NCI-H187 (cell line): ENCODE results near the gene MYMK.

Experiments used
- DNase-seq, 2 experiments: peaks; one replicate each; lab custom pipeline; 2025; lab: John Stamatoyannopoulos, UW

The MYMK gene

DNA sequence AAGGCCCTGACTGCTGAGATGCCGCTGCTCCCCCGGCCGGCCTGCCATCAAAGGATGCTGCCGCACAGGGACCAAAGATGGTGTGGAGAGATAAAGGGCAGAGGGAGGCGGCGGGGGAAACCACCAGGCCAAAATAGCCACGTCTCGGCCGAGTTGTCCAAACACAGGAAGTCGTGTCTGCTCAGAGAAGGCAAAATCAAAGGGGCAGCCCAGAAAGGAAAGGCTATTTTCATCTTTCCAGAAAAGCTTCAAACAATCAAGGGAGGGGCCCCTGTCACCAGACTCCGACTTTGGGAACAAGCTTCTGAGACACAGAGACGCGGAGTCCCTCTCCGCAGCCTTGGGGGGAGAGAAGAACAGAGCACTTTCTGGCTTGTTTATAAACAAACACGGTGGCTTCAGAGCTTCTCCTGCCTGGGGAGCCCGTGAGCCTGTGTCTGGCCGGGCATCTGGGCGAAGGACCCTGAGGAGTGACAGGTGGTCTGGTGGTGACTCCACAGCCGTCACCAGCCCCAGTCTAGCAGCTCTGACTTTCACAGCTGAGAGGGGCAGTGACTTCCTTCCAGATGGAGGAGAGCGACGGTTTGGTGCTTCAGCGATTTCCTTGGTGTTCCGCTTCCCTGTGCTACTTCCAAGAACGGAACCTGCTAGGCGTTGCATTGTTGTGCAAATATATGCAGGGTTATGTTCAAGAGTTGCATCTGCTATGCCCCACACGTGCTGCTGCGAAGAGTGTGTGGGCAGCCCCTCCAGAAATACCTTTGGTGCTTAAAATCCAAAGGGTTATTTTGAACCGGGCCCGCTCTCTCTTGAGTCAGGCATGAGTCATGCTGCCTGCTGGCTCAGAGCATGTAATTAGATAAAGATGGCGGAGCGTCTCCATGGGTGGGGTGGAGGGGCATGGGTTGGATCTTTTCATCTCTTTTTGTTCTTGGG lies 33.7 kb upstream of the MYMK start:
- DNase-seq: no peak

DNA sequence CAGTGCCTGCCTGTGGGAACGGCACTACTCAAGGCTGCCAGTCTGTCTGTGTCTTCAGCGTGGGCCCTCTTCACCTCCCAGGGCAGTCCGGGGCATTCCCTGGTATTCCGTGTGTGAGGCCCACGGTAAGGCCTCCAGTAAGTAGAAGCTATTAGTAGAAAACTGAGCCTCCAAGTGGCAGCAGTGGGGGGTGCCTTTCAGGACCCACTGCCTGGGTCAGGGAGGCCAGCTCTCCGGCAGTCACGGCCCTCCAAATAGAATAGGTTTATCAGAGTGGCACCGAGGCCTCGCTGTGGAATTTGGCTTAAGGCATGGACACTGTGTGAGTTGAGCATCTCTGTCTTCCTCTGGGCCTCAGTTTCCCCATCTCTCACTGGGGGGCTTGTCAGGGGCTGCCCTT lies 32.8 kb upstream of the MYMK start:
- no peak for DNase-seq

DNA sequence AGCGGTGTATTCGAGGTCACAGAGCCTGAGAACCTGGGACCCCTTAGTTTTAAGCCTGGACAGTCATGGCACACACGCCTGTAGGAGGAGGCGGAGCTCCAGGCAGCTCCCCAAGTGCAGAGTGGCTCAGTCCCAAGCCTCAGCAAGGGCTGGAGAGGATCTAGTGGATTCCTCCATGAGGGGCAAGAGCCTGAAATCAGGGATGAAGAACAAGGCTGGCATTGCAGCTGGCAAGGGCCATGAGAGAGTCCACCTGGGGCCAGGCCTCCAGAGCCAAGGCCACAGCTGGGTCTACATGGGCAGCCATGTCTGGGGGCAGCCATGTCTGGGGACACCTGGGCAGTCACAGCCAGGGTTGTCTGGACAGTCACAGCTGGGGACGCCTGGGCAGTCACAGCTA lies 31.6 kb upstream of the MYMK start:
- DNase-seq: no peak

DNA sequence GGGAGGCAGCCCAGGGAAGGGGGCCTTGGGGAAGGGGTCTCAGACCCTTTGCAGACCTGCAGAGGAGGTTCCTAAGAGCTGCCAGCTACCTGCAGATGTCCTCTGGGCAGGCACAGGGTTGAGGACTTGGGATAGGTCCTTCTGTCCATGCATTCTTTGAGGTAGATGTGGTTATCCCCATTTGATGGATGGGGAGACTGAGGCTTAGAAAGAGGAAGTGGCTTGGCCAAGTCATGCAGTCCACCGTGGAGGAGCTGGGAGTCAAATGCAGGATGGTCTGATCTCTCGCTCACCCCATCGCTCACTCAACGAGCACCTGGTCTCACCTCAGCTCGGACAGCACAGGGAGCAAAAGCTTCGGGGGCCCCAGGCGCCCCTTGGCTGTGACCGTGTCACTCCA lies 30.0 kb upstream of the MYMK start:
- DNase-seq: no peak

DNA sequence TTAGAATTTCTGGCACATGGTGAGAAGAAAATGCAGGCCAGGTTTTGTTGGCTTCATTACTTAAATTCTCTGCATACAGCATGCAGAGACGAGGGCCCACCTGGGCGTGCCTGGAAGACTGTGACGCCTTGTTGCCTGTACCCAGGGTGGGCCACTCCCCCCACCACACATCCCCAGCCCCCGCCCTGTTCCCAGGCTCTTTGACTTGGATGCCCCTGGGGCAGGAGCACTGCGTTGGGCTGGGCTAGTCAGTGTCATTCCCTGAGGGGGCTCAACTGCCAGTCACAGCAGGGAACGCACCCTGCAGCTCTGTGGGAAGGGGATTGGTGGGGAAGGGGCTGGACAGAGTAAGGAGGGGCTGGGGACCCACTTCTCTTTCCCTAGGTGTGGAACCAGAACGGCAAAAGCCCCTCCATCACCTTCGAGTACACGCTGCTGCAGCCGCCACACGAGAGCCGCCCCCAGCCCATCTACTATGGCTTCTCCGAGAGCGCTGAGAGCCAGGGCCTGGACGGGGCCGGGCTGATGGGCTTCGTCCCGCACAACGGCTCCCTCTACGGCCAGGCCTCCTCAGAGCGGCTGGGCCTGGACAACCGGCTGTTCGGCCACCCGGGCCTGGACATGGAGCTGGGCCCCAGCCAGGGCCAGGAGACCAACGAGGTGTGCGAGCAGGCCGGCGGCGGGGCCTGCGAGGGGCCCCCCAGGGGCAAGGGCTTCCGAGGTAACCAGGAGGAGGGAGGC lies 29.4 kb upstream of the MYMK start:
- no peak for DNase-seq

DNA sequence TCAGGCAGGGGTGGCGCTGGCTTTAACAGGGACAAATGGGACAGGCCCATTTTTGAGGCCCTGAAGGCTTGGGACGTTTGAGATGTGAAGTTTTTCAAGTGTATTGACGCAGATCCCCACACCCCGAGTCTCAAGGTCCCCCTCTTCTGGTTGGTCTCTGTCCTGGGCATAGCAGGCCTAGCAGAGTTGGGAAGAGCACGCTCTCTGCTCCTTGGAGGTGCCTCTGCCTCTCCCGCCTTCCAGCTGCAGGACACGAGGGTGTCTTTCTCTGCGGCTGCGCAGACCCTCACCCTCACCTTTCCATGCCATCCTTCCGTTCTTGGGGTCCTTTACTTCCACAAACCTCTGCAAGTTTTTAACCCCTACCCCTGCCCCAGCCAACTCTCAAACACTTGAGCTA lies 28.4 kb upstream of the MYMK start:
- DNase-seq: no peak

DNA sequence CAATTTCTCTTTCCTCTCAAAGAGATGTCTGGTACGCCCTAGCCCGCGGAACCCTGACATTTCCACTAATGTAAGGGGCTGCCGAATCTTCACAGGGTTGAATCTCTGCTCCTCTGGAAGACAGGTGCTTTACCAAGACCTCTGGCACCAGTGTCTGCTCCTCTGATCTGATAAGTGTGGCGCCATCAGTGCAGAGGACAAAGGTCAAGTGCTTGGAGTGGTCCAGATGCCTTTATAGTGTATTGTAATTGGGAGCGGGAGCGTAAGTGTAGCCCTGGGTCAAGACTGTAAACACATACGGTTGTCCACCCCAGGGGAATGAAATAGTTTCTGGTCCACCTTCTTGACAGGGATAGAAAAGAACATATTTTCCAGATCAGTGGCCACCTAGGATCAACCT lies 27.5 kb upstream of the MYMK start:
- DNase-seq: no peak

DNA sequence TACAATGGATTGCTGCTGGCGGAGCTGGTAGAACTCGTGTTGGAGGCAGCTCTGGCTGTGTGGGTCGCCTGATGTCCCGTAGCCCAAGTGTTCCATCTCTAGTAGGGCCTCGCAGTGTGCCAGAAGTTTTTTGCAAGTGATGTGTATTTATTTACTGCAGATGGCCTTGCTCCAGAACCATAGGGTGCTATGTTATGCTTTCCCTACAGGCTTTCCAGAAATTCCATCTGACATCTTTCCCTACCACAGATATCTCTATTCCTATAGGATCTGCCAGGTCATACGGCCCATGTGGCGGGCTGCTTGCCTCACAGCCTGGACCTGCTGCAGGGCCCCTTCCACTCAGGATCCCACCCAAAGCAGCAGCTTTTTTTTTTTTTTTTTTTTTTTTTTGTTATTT lies 26.7 kb upstream of the MYMK start:
- no peak for DNase-seq

DNA sequence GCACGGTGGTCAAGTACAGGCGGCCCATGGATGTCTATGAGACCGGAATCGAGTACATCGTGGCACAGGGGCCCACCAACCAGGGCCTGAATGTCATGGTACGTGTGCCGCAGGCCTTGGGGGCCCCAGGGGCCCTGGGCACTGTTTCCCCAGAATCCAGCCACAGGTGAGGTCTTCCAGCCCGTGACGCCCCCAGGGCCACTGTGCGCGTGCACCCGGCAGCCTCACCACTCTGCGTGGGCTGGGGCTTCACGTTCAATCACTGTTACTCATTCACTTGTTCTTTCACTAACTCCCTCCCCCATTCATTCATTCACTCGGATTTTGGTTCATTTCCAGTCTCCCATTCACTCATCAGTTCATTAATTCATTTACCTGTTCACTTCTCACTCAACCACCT lies 22.4 kb upstream of the MYMK start:
- no peak for DNase-seq

DNA sequence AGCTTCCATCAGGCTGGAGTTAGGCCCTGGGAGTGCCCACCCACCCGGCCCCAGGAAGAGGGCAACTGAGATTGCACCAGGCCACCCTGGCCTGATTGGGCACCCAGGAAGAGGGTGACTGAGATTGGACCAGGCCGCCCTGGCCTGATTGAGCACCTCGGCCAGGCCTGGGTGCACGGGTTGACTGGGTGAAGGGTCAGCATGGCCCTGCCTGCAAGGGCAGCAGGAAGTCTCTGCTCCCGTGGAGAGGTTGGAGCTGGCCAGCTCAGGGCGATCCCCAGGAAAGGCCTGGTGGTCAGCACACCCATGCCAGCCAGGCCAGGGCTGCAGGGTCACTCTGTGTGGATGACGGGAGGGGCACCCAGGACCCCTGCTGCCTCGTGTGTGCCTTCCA lies 21.5 kb upstream of the MYMK start:
- DNase-seq: no peak

DNA sequence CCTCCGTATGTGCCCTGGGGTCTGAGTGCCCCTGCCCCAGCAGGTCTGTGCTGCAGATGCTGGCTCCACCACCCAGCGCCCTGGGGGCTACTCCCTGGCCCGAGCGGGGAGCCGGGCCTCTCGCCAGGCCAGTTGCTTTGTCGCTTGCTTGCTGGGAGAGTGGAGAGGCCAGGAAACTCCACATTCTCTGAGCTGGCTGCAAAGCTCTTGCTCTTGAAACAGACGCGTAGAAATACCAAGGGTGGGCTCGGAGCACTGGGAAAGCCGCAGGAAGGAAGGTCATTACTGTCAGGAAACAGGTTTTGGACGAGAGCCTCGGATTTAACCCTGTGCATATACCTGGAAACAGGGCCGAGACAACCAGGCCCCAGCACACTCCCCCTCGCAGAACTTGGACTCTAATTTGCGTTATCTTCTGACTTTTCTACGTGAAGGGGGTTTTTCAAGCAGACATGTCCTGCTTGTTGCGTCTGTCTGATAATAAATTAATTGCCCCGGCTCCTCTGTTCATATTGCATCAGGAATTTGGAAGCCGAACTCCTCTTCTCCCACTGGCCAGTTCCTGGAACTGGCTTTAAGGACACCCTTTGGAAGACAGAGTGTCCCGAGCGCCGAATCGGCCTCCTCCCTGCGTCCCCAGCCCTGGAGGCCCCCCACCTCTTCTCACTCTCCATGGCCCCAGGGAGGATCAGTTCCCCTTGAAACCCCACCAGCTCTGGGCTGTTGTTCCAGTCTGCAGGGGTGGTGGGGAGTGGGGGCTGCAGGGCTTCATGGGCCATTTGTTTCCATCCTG lies 20.9 kb upstream of the MYMK start:
- no peak for DNase-seq

DNA sequence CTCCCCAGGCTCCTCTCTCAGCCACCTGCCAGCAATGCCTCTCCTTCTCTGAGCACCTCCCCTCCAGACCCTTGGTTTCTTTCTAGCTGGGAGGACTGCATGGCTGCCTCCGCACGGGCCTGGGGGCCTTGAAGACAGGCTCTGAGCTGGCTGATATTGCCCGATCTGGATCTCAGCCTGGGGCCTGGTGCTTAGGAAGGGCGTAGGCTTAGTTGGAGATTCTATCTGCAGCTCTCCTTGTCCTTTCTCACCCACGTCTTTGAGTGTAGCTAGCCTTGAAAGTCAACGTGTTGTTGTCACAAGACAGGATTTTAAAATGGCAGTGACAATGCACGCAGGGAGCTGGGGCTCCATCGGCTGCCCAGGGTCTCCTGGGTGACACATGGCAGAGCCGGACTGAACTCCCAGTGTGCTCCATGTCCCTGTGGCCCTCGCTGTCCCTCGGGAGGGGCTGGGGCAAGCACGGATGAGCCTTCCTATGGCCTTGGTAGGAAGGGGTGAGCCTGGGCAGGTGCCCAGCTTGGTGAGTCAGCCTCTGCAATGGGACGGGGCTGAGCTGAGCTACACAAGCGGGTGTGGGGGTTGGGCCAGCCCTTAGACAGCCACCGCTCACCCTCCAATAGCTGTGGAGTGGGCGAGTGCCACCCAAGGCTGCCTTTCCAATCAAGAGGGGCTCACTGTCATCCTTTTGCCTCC lies 19.2 kb upstream of the MYMK start:
- DNase-seq: no peak

DNA sequence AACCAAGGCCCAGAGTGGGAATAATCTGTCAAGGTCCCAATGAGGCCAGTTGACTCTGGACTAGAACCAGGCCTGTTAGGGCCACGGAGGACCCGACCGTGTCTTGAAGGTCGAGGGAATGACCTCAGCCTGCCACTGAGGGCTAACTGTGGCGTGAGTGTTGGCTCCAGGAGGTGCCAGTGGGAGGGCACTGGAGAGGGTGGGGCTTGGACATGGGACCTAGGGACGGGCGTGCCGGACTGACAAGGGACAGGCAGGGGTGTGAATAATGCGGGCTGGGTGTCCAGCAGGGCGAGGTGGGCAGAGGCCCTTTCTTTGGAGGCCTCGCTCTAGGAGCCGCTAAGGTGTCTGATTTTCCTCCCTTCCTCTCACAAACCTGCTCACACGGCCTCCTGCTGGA lies 17.2 kb upstream of the MYMK start:
- no peak for DNase-seq

DNA sequence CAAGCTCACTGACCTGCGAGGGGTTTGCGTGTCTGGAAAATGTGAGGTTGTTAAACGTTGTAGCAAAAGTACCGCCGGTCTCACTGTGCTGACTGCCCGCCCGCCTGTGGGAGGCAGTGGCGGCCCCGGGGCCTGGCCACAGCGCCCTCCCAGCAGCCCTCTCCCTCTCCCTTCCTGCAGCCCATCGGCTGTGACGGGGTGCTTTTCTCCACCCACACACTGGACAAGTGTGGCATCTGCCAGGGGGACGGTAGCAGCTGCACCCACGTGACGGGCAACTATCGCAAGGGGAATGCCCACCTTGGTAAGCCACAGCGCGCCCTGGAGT lies 15.9 kb upstream of the MYMK start:
- no peak for DNase-seq

DNA sequence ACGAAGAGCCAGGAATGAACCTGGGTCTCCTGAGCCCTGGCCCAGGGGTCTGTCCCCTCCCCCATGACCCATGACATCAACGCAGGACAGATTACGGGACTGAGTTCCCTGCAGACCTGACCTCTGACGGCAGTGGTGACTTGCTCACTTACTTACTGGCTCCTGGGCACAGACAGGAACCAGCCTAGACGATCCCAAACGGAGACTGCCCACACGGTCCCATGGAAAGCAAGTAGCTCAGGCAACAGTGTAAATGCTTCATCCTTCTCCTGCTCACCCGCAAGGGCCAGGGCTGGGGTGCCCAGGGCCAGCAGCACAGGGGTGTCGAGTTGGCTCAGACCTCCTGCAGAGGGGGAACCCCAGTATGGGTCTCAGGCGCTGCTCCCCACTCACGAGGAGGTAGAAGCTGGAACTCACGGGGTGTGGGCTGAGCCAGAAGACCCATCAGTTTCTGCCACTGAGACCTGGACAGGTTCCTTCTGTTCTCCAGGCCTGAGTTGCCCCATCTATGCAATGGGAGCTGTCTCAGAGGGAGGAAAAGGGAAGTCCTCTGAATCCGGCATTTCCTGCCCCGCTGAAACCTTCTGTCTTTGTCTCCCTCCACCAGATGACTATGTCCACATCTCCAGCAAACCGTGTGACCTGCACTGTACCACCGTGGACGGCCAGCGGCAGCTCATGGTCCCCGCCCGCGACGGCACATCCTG lies 15.4 kb upstream of the MYMK start:
- no peak for DNase-seq

DNA sequence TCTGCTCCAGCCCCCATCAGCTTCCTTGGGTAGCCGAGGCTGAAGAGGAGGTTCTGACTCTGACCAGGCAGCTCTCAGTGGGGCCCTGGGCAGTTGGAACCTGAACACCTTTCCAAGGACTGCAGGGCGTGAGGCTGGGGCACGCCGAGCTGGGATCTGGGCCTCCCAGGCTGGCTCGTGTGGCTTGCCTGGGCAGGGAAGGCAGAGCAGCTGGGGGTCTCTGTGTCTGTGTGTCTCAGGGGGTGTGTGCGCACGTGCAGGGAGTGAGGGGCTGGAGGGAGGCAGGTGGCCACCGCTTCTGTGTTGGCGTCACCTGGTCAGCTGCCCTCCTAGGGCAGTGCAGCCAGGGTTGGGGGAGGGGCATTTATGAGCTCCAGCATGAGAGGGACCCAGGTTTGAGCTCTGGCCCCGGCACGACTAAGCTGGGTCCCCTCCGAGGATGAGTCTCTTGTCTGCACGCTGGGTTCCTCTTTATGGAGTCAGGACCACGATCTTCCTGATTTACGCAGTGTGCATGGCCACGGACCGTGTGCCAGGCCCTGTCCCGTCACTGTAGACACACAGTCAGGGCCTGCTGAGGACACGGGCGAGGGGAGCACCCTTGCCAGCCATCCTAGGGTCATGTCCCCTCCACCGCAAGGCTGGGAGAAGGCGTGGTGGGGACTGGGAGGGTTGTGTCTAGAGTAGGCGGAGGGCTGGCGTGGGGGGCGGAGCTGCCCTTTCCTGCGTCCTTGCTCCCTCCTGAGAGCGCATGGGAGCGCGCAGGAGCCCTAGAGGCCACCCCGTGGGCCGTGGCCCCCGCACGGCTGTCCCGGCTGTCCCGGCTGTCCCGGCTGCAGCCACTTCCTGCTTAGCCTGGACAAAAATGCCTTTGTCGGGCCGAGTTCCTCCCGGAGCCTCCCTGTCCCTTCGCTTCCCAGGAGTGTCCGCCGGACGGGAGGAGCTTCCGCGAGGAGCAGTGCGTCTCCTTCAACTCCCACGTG lies 14.4 kb upstream of the MYMK start:
- no peak for DNase-seq

DNA sequence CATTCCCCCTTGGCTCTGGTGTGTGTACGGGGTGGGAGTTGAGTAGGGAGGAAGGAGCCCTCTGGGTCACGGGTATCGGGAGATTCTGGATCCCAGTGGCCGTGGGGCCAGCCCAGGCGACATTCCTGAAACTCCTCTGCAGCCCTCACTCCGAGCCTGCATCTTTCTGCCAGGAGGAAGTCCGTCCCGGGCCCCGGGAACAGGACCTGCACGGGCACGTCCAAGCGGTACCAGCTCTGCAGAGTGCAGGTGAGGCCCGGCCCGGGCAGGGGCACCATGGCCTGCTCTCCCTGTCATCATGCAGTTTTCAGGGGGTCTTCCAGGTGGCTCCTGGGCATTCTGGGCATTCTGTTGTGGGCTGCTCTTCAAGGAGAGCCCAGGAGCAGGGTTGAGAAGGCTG lies 13.4 kb upstream of the MYMK start:
- DNase-seq: no peak

DNA sequence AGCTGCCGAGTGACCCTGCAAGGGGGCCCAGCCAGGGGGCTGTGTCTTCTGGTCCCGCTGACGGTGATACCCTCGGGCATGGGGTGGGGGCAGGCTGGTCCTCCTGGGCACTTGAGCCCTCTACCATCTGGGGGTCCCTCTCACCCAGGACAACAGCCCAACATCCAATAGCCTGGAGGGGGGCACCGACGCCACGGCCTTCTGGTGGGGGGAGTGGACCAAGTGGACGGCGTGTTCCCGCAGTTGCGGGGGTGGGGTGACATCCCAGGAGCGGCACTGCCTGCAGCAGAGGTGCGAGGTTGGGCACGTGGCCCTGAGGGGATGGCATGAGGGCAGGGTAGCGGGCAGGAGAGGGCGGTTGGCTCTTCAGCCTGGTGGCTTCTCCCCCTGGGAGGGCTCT lies 12.5 kb upstream of the MYMK start:
- DNase-seq: no peak

DNA sequence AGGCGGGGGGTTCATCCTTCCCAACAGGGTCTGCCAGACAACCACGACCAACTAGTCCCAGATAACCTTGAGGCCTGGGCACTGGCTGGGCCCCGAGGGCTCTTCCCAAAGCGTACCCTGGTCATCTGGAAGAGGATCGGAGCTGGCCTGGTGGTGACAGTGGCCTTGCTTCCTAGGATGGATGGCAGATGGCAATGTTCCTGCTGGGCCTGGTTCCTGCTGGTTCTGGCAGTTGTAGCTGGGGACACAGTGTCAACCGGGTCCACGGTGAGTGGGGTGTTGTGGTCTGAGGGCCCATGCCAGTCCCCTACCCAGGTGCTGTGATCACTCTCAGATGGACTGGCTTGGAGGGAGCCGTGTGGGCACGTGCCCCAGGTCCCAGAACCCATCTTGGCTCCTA lies 11.8 kb upstream of the MYMK start:
- DNase-seq: no peak

DNA sequence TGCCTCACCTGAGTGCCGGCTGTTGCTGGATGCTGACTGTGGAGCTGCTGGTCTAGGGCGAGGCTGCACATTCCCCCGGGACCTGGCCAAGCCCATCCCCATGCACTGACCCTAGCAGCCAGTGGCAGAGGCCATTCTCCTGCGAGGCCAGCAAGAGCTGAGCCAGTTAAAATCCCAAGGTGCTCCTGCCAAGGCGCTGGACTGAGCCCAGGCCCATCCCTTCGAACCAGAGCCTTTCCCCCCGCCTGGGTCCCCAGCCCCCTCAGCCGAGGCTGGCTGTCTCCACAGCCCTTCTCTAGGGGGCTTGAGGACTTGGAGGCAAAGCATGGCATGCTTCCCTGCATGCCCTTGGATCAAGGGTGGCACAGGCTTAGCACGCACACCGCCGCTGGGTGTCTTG lies 11.3 kb upstream of the MYMK start:
- no peak for DNase-seq
